Ovary (tissue), 3 donors: Measurements from ENCODE around the gene LRRC3.

ENCODE experiments used
- EP300 ChIP-seq: sonication (generic); formaldehyde crosslinking; IDR thresholded peaks from one replicate; pipeline ENCODE4 v1.6.1; 2017; ENCODE audit warnings: antibody characterized with exemption
- POLR2A ChIP-seq: fragments of 450-650 bp; IDR thresholded peaks from one replicate; pipeline ENCODE4 v1.6.1; 2017; ENCODE audit warnings: antibody characterized with exemption, mild to moderate bottlenecking, moderate library complexity
- TF ChIP-seq, protein P1 (sequence below), 3 donors: fragments of 450-650 bp in 2 of 3; fragments of 200-600 bp in 1 of 3; IDR thresholded peaks; one replicate each; pipeline versions ENCODE4 v1.5.1 to v1.8.0; 2016 to 2022; ENCODE audit warnings: antibody characterized with exemption in 3 of 3, mild to moderate bottlenecking in 1 of 3
- donor health status: DM: no; HTN: no; CAD: no.

DNA sequence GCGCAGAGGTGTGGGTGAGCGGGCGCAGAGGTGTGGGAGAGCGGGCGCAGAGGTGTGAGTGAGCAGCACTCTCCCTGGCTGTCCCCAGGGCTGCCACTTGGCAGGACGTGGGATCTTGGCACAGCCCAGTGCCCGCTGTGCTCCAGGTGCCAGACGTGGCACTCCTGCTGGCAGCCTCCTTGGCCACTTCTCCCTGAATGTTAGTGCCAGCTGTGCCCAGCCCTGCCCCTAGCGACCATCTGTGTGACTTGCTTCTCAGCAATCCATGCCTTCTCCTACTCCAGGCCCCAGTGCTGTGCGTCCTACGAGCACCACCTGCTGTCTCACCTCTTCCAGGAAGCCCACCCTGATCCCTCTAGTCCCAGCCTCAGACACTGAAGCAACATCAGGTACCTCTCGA, 54.2 kb downstream of the LRRC3 start:
- TF ChIP-seq, protein P1, sequence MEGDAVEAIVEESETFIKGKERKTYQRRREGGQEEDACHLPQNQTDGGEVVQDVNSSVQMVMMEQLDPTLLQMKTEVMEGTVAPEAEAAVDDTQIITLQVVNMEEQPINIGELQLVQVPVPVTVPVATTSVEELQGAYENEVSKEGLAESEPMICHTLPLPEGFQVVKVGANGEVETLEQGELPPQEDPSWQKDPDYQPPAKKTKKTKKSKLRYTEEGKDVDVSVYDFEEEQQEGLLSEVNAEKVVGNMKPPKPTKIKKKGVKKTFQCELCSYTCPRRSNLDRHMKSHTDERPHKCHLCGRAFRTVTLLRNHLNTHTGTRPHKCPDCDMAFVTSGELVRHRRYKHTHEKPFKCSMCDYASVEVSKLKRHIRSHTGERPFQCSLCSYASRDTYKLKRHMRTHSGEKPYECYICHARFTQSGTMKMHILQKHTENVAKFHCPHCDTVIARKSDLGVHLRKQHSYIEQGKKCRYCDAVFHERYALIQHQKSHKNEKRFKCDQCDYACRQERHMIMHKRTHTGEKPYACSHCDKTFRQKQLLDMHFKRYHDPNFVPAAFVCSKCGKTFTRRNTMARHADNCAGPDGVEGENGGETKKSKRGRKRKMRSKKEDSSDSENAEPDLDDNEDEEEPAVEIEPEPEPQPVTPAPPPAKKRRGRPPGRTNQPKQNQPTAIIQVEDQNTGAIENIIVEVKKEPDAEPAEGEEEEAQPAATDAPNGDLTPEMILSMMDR (IDR thresholded peaks at IDR 0.05): no peak
- TF ChIP-seq EP300 (no peak), POLR2A (no peak)
